ENCODE results near the gene UNKL.
A peak's percentile ranks its signal among the peaks of the same experiment; 100 is the strongest.

The UNKL gene

DNA sequence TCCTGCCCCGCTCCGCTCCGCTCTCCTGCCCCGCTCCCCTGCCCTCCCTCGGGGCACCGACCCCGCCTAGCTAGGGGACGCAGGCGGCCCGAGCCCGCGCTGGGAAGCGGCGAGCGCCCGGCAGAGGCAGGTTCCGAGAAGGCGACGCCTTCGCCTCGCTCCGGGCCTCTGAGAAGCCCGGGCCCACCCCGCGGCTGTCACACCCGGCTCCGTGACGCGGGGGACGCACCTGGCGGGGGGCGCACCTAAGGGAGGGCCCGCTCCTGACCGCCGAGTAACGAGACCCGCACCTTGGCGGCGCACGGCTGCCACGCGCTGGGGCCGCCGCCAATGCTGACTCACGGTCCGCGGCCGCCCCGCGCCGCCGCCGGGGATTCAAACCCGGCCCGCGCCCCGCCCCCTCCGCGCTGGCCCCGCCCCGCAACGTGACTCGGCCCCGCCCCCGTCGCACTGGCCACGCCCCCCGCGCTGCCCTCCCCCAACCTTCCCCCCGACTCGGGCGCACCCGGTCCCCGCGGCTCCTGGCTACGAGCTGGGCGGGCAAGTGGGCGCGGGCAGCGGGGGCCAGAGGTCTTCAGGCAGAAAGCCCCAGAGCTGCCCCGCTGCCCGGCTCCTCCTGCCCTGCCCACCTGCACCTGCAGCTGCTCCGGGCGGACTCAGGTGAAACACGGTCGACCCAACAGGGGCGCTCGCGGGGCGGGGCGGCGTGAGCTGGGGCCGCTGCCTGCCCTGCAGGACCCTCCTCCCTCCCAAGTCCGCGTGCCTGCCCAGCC is 35.0 kb downstream of the UNKL start:
- H3K36me3 ChIP-seq (ENCODE audit: control insufficient read depth, insufficient read depth, low read length) = peaks cover 38% of the 10 kb centered on the region

DNA sequence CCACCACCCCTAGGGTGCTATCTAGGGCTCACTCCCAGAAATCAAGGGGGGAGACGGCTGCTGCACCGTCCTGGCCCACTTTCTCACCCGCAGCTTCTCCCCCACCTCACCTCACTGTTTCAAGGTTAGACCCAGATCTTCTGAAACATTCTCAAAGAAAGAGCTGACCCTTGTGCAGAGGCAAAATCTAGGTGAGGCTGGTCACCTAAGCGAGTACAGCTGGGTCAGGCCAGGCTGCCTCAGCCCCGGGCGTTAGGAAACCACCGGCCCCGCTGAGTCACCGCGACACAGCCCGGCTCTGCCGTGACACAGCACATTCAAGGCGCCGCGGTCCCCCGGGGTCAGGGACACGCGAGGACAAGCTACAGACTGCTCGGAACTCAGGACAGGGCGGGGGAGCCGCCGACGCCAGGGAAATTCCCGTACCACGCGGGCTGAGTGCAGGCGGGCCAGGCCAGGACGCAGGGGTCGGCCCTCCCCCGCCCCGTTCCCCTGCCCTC is 35.6 kb downstream of the UNKL start:
- Histone ChIP-seq H3K27me3 (replicated peaks; ENCODE audit: control insufficient read depth, insufficient read depth, low read length, poor library complexity, severe bottlenecking) (no peaks in the 10 kb centered on the region), H3K36me3 (ENCODE audit: control insufficient read depth, insufficient read depth, low read length) (peaks cover 37% of the 10 kb centered on the region), H3K9me3 (ENCODE audit: control insufficient read depth, low read length) (no peaks in the 10 kb centered on the region), H3K27ac (ENCODE audit: insufficient read depth, low read length, poor library complexity, severe bottlenecking) (peak overlapping the region; percentile 58), H3K4me3 (ENCODE audit: insufficient read depth, low read depth, low read length, poor library complexity, severe bottlenecking) (peak overlapping the region; percentile 42), H3K4me1 (ENCODE audit: control insufficient read depth, insufficient read depth, low read length, poor library complexity, severe bottlenecking) (peaks cover 9% of the 10 kb centered on the region)
- DNase-seq = peak; percentile 56 to 75 (median 66)

More for the DNA sequence above, 35.0 kb downstream of the UNKL start:
- Histone ChIP-seq H3K27ac (ENCODE audit: insufficient read depth, low read length, poor library complexity, severe bottlenecking) (peak overlapping the region; percentile 13), H3K9me3 (ENCODE audit: control insufficient read depth, low read length) (no peaks in the 10 kb centered on the region), H3K4me3 (ENCODE audit: insufficient read depth, low read depth, low read length, poor library complexity, severe bottlenecking) (peak overlapping the region; percentile 42), H3K27me3 (replicated peaks; ENCODE audit: control insufficient read depth, insufficient read depth, low read length, poor library complexity, severe bottlenecking) (no peaks in the 10 kb centered on the region), H3K4me1 (ENCODE audit: control insufficient read depth, insufficient read depth, low read length, poor library complexity, severe bottlenecking) (peaks cover 9% of the 10 kb centered on the region)
- peak; percentile 47 to 57 (median 56) for DNase-seq

DNA sequence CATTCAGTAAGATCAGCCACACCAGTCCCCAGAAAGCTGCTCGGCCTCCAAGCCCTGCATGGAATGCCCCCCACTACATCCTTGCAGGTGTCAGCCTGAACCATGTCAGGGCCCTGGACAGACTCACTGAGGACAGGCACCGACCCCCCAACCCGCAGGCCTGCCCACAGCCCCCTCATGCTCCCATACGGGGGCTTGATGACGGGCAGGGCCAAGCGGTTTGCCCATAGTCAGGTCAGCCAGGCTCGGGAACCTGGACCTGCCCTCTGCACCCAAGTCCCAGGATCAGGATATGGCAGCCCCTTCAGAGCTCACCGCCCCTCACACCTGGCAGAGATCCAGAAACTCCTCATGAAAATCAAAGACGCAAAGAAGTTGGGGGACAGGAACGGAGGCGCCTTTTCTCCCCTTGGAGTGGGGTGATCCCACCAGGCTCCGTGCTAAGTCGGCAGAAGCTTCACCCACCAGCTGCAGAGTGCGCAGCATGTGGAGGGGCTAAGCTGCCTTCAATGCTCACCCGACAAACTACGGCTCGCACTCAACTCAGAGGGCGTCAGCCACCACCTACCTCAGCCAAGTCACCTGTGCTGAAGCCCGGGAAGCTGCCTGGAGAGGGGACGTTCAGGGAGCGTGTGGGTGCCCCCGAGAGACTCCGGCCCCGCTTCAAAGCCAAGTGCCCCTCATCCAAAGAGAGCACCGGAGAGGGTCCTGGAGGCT is 36.3 kb downstream of the UNKL start:
- peak overlapping the region; percentile 58 for H3K27ac ChIP-seq (ENCODE audit: insufficient read depth, low read length, poor library complexity, severe bottlenecking)
- no peaks in the 10 kb centered on the region for H3K27me3 ChIP-seq (replicated peaks; ENCODE audit: control insufficient read depth, insufficient read depth, low read length, poor library complexity, severe bottlenecking)
- H3K4me1 ChIP-seq (ENCODE audit: control insufficient read depth, insufficient read depth, low read length, poor library complexity, severe bottlenecking) = peaks cover 9% of the 10 kb centered on the region
- no peak for DNase-seq
- H3K36me3 ChIP-seq (ENCODE audit: control insufficient read depth, insufficient read depth, low read length) = peaks cover 31% of the 10 kb centered on the region
- H3K4me3 ChIP-seq (ENCODE audit: insufficient read depth, low read depth, low read length, poor library complexity, severe bottlenecking) = no peak overlapping the region
- no peaks in the 10 kb centered on the region for H3K9me3 ChIP-seq (ENCODE audit: control insufficient read depth, low read length)

DNA sequence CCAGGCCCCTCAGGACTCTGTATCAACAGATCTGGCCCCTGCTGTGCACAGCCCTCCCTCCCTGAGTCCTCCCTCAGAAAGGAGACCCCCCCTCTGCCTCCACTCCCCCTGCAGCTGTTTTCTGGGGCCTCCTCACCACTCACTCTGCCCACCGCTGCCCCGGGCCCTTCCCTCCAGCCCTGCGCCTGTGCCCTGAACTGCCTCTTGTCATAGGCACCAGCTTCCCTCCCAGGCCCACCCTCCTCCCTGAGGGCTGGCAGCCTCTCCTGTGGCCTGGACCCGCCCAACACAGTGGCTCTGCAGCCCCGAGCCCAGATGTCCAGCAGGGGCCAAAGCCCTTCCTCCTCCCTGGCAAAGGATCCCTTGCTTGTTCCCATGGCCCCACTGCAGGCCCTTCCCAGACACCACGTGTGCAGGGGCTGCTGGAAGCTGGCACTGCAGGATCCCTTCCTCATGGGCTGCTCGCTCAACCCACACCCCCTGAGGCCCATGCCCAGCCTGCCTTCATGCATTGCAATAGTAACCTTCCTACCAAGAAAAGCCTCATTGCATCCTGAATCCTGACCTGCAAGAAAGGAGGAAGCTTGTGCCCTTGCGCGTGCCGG is 37.0 kb downstream of the UNKL start:
- Histone ChIP-seq H3K36me3 (ENCODE audit: control insufficient read depth, insufficient read depth, low read length) (peaks cover 30% of the 10 kb centered on the region), H3K9me3 (ENCODE audit: control insufficient read depth, low read length) (no peaks in the 10 kb centered on the region), H3K27me3 (replicated peaks; ENCODE audit: control insufficient read depth, insufficient read depth, low read length, poor library complexity, severe bottlenecking) (no peaks in the 10 kb centered on the region), H3K4me3 (ENCODE audit: insufficient read depth, low read depth, low read length, poor library complexity, severe bottlenecking) (no peak overlapping the region), H3K4me1 (ENCODE audit: control insufficient read depth, insufficient read depth, low read length, poor library complexity, severe bottlenecking) (peaks cover 9% of the 10 kb centered on the region), H3K27ac (ENCODE audit: insufficient read depth, low read length, poor library complexity, severe bottlenecking) (no peak overlapping the region)
- DNase-seq = no peak

DNA sequence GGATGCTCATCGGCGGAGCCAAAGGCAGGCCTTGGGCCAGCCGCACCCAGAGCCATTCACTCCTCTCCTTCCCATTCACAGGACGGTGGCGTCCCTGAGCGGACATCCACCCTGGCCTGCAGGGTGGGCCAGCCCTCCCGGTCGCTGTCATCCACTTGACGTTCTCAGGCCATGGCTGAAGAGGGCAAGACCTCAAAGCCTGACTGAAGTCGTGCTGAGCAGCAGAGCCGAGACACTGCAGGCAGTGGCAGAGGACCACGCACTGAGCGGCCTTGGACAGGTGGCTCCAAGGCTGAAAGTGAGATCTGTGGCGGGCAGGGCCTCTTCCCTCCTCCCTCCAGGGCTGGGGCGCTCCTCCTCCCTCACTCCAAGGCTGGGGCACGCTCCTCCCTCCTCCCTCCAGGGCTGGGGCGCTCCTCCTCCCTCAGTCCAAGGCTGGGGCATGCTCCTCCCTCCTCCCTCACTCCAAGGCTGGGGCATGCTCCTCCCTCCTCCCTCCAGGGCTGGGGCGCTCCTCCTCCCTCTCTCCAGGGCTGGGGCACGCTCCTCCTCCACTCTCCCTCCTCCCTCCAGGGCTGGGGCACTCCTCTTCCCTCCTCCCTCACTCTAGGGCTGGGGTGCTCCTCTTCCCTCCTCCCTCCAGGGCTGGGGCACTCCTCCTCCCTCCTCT is 38.6 kb downstream of the UNKL start:
- Histone ChIP-seq H3K27me3 (replicated peaks; ENCODE audit: control insufficient read depth, insufficient read depth, low read length, poor library complexity, severe bottlenecking) (no peaks in the 10 kb centered on the region), H3K36me3 (ENCODE audit: control insufficient read depth, insufficient read depth, low read length) (peaks cover 23% of the 10 kb centered on the region), H3K4me1 (ENCODE audit: control insufficient read depth, insufficient read depth, low read length, poor library complexity, severe bottlenecking) (peaks cover 9% of the 10 kb centered on the region), H3K9me3 (ENCODE audit: control insufficient read depth, low read length) (no peaks in the 10 kb centered on the region), H3K27ac (ENCODE audit: insufficient read depth, low read length, poor library complexity, severe bottlenecking) (no peak overlapping the region), H3K4me3 (ENCODE audit: insufficient read depth, low read depth, low read length, poor library complexity, severe bottlenecking) (no peak overlapping the region)
- DNase-seq = no peak

DNA sequence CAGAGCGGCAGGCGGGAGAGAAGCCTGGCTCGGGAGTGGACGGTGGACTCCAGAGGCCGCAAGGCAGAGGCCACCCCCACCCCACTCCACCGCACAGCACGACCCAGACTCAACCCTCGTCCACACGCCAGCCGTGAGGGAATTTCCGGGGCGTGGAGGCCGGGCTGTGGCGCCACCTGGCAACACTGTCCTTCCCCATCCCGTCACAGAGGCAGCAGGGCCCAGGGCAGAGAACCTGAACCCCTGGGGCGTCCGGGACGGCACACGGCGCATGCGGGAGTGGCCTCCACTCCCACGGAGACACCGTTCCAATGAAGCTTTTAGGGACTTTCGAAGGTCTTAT is 39.2 kb downstream of the UNKL start:
- no peaks in the 10 kb centered on the region for H3K27me3 ChIP-seq (replicated peaks; ENCODE audit: control insufficient read depth, insufficient read depth, low read length, poor library complexity, severe bottlenecking)
- peaks cover 9% of the 10 kb centered on the region for H3K4me1 ChIP-seq (ENCODE audit: control insufficient read depth, insufficient read depth, low read length, poor library complexity, severe bottlenecking)
- no peak for DNase-seq
- no peak overlapping the region for H3K27ac ChIP-seq (ENCODE audit: insufficient read depth, low read length, poor library complexity, severe bottlenecking)
- H3K9me3 ChIP-seq (ENCODE audit: control insufficient read depth, low read length) = no peaks in the 10 kb centered on the region
- H3K36me3 ChIP-seq (ENCODE audit: control insufficient read depth, insufficient read depth, low read length) = peaks cover 23% of the 10 kb centered on the region
- no peak overlapping the region for H3K4me3 ChIP-seq (ENCODE audit: insufficient read depth, low read depth, low read length, poor library complexity, severe bottlenecking)

DNA sequence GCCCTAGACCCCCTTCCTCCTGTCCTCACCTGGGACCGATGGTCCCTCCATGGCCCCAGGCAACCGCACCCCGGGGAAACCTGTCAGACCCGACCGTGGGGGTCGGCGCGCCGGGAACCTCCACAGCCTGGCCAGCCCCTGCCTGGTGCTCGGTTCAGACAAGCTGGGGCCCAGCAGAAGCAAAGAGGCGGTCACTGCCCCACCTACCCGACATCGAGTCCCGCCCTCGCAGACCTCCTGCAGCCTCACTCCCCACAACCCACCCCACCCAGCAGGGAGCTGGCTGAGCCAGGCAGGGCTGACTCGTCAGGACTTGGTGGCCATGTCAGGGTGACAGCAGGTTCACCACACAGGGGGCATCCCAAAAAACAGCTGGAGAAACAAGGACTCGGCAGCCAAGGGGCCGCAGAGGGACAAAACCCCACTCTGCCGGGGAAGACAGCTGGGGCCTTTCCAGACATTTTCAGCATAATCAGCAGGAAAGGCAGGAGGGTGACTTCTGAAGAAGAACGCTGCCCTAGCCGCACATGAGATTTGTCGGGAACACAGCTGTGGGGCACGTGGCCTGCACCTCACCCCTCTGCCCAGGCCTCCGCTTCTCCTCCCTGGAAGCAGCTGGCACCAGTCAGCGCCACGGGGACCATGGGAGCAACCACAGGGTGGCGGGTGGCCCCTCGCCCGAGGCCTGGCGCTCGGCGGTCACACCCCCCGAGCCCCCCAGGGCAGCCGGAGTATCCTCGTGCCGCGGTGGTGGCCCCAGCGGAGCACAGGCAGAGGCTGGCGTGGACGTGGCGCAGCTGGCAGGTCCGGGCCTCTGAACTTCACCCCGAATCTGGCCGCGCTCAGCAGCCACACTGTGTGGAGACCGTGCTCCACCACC is 39.8 kb downstream of the UNKL start:
- no peak for DNase-seq
- Histone ChIP-seq H3K4me1 (ENCODE audit: control insufficient read depth, insufficient read depth, low read length, poor library complexity, severe bottlenecking) (peaks cover 9% of the 10 kb centered on the region), H3K27me3 (replicated peaks; ENCODE audit: control insufficient read depth, insufficient read depth, low read length, poor library complexity, severe bottlenecking) (no peaks in the 10 kb centered on the region), H3K27ac (ENCODE audit: insufficient read depth, low read length, poor library complexity, severe bottlenecking) (no peak overlapping the region), H3K9me3 (ENCODE audit: control insufficient read depth, low read length) (no peaks in the 10 kb centered on the region), H3K36me3 (ENCODE audit: control insufficient read depth, insufficient read depth, low read length) (peaks cover 27% of the 10 kb centered on the region), H3K4me3 (ENCODE audit: insufficient read depth, low read depth, low read length, poor library complexity, severe bottlenecking) (no peak overlapping the region)

DNA sequence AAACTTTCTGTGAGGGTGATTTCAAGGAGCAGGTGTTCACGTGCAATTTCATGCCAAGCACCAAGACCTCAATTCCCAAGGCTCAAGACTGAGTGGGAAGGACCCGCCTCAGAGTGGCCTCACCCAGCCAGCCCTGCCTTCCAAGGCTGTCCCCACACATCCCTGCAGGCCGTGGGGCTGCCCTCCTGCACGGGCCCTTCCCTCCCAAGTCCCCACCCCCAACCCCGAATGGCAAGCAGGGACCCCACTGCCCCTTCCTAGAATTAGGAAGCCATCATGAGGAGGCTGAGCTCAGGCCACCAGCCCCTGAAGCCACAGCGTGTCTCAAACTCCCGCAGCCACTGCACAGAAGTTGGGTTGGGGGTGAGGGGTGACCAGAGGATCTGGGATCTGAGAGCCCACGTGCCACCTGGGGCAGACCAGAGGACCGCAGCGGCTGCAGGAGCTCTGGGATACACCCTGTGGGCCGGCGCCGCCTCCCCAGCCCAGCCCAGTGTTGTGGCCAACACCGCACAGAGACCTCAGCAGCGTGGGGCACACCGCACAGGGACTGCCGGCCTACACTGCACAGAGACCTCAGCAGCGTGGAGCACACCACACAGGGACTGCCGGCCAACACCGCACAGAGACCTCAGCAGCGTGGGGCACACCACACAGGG is 42.1 kb downstream of the UNKL start:
- no peaks in the 10 kb centered on the region for H3K27me3 ChIP-seq (replicated peaks; ENCODE audit: control insufficient read depth, insufficient read depth, low read length, poor library complexity, severe bottlenecking)
- no peaks in the 10 kb centered on the region for H3K9me3 ChIP-seq (ENCODE audit: control insufficient read depth, low read length)
- peaks cover 34% of the 10 kb centered on the region for H3K36me3 ChIP-seq (ENCODE audit: control insufficient read depth, insufficient read depth, low read length)
- no peaks in the 10 kb centered on the region for H3K4me1 ChIP-seq (ENCODE audit: control insufficient read depth, insufficient read depth, low read length, poor library complexity, severe bottlenecking)
- H3K27ac ChIP-seq (ENCODE audit: insufficient read depth, low read length, poor library complexity, severe bottlenecking) = no peak overlapping the region
- no peak for DNase-seq
- no peak overlapping the region for H3K4me3 ChIP-seq (ENCODE audit: insufficient read depth, low read depth, low read length, poor library complexity, severe bottlenecking)

Measured in effector memory CD4-positive, alpha-beta T cell (primary cell).